Loucy (cell line): Measurements from ENCODE around the gene HSH2D.

Source experiments
- EZH2phosphoT487 ChIP-seq: fragments of 200-600 bp; IDR thresholded peaks from 2 replicates; pipeline ENCODE4 v1.6.1; 2018; ENCODE audit warnings: antibody characterized with exemption, mild to moderate bottlenecking, moderate library complexity, borderline replicate concordance
- TF ChIP-seq, protein P1 (sequence below): fragments of 200-600 bp; sonication (generic); conservative IDR thresholded peaks from 2 replicates; pipeline ENCODE4 v1.5.1; 2014; ENCODE audit warnings: mild to moderate bottlenecking, antibody characterized with exemption, low read length

DNA sequence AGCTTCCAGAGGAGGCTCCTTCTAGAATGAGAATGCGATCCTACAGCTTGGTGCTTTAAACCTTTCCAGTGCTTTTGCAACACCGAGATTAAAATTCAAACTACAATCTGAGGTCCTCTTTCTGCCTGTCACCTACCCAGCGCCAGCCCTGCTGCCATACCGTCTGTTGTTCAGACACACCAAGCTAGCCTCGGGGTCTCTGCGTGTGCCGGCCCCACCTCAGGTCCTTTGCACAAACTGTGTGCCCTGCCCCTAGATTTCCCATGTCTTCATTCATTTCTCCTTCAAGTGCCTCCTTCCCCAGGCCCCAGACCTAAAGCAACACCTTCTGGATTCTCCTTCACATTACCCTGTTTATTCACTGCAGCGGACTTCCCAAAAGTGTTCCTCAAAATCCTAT, 11.1 kb downstream of the HSH2D start:
- TF ChIP-seq, protein P1, sequence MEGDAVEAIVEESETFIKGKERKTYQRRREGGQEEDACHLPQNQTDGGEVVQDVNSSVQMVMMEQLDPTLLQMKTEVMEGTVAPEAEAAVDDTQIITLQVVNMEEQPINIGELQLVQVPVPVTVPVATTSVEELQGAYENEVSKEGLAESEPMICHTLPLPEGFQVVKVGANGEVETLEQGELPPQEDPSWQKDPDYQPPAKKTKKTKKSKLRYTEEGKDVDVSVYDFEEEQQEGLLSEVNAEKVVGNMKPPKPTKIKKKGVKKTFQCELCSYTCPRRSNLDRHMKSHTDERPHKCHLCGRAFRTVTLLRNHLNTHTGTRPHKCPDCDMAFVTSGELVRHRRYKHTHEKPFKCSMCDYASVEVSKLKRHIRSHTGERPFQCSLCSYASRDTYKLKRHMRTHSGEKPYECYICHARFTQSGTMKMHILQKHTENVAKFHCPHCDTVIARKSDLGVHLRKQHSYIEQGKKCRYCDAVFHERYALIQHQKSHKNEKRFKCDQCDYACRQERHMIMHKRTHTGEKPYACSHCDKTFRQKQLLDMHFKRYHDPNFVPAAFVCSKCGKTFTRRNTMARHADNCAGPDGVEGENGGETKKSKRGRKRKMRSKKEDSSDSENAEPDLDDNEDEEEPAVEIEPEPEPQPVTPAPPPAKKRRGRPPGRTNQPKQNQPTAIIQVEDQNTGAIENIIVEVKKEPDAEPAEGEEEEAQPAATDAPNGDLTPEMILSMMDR: no peak
- no peak for TF ChIP-seq EZH2phosphoT487
